PFSK-1 (cell line): ENCODE results near the gene UNC5B.

Experiments
- FOXP2 ChIP-seq: optimal IDR thresholded peaks from 2 replicates; pipeline ENCODE3; 2011; ENCODE audit warnings: borderline replicate concordance, control low read depth, inconsistent platforms; ENCODE audit not compliant: insufficient read depth; ENCODE audit errors: extremely low read length, extremely low read depth
- POLR2AphosphoS5 ChIP-seq: IDR thresholded peaks from 2 replicates; pipeline ENCODE4 v1.6.1; 2012; ENCODE audit warnings: low read depth, mild to moderate bottlenecking, control low read depth, low read length, moderate library complexity
- REST ChIP-seq, 2 experiments: IDR thresholded peaks; 2 replicates each; pipeline versions ENCODE4 v1.6.1 to v1.8.0; 2011 to 2012; ENCODE audit warnings: low read depth in 2 of 2, low read length in 2 of 2, control low read depth in 1 of 2, inconsistent platforms in 1 of 2, mild to moderate bottlenecking in 1 of 2, moderate library complexity in 1 of 2; ENCODE audit not compliant: insufficient read depth in 1 of 2
- SIN3A ChIP-seq: IDR thresholded peaks from 2 replicates; pipeline ENCODE4 v1.6.1; 2012; ENCODE audit warnings: mild to moderate bottlenecking, low read length, moderate library complexity, borderline replicate concordance; ENCODE audit not compliant: insufficient read depth
- TAF1 ChIP-seq: IDR thresholded peaks from 2 replicates; pipeline ENCODE4 v1.6.1; 2012; ENCODE audit warnings: low read length, control low read depth, borderline replicate concordance; ENCODE audit not compliant: insufficient read depth

UNC5B gene

GRCh38 chr10:71330789-71331404 lies 118.5 kb downstream of the UNC5B start:
- no peak for TF ChIP-seq POLR2AphosphoS5
- no peak for TF ChIP-seq REST (IDR thresholded peaks at IDR 0.05; ENCODE audit: insufficient read depth in 1 of 2, low read depth in 2 of 2, low read length in 2 of 2)
- no peak for TF ChIP-seq SIN3A
- TF ChIP-seq FOXP2: no peak
- no peak for TF ChIP-seq TAF1

DNA sequence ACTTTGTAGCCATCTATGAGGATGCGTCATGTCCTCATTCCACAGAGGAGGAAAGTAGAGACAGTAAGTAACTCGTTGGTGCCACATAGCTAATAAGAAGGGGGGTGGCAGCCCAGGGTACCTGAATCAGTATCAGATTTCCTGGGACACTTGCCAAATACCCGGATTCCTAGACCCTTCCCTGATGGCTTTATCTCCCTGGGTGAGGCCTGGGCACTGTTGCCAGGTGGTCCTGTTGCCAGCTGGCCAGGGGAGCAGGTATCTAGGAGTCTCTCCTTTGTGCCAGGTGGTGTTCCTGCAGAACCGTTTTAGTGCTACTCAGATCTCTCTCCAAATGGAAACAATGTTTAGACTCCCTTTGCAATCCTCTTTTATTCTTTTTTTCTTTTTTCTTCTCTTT lies 119.4 kb downstream of the UNC5B start:
- TF ChIP-seq POLR2AphosphoS5 (no peak), TAF1 (no peak), FOXP2 (no peak), REST (IDR thresholded peaks at IDR 0.05; ENCODE audit: insufficient read depth in 1 of 2, low read depth in 2 of 2, low read length in 2 of 2) (no peak), SIN3A (no peak)

GRCh38 chr10:71332466-71332865 lies 120.1 kb downstream of the UNC5B start:
- TF ChIP-seq FOXP2 (no peak), SIN3A (no peak), REST (IDR thresholded peaks at IDR 0.05; ENCODE audit: insufficient read depth in 1 of 2, low read depth in 2 of 2, low read length in 2 of 2) (no peak), POLR2AphosphoS5 (no peak), TAF1 (no peak)

GRCh38 chr10:71333129-71333887 lies 120.9 kb downstream of the UNC5B start:
- no peak for TF ChIP-seq FOXP2

DNA sequence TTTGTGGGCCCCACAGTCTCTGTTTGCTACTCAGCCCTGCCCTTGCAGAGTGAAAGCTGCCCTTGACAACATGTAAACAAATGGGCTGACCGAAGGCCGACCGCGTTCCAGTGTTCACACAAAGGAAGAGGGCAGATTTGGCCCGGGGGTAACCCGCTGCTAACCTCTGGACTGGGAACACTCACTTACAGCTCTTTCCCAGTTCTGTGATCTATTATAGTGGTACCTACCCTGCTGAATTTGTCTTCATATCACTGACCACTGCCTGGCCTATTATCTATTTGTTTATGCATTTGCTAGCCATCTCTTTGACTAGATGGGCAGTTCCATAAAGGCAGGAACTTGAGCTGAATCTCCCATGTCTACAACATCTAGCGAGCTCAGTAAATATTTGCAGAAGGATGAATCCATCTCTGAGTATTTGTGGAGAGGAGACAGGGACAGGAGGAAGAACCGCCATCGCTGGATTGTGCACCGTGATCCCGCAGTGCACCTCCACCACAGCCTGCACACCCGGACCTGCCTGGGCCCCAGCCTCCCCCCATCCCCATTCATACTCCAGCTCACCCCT lies 121.9 kb downstream of the UNC5B start:
- TF ChIP-seq REST (IDR thresholded peaks at IDR 0.05; ENCODE audit: insufficient read depth in 1 of 2, low read depth in 2 of 2, low read length in 2 of 2) (no peak), POLR2AphosphoS5 (no peak), SIN3A (no peak), FOXP2 (no peak), TAF1 (no peak)
